HG03558 (cell line): ENCODE results near the gene MOB3A.

Experiments used
- ATAC-seq: cut with Tn5 transposase; IDR thresholded peaks from one replicate; pipeline ENCODE4 v1.9.1; 2021; ENCODE audit warnings: moderate number of reproducible peaks; ENCODE audit not compliant: unreplicated experiment; ENCODE audit errors: extremely low read depth

MOB3A gene

GRCh38 chr19:2126879-2127518, 30.9 kb upstream of the MOB3A start:
- no peak for ATAC-seq

GRCh38 chr19:2123682-2124387, 27.7 kb upstream of the MOB3A start:
- no peak for ATAC-seq

- no peak for ATAC-seq
Measured at GRCh38 chr19:2122982-2123381, 26.9 kb upstream of the MOB3A start.

DNA sequence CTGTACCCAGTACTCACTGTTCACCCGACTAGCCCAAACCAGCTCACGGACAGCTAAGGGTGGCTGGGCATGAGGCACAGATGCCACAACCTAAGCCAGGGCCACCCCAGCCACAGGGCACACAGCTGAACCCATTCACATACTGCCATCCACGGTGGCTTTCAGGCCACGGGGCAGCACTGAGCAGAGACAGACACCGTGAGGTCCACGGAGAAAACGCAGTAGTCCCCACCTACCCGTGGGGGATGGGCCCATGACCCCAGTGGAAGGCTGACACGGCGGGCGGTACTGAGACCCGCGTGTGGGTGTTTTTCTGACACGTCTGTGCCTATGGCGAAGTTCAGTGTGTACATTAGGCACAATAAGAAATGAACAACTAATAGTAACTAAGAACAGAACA, 26.1 kb upstream of the MOB3A start:
- no peak for ATAC-seq

GRCh38 chr19:2121416-2122051, 25.4 kb upstream of the MOB3A start:
- no peak for ATAC-seq

GRCh38 chr19:2120821-2121220, 24.7 kb upstream of the MOB3A start:
- no peak for ATAC-seq

- no peak for ATAC-seq
Measured at GRCh38 chr19:2119921-2120785, 24.0 kb upstream of the MOB3A start.

DNA sequence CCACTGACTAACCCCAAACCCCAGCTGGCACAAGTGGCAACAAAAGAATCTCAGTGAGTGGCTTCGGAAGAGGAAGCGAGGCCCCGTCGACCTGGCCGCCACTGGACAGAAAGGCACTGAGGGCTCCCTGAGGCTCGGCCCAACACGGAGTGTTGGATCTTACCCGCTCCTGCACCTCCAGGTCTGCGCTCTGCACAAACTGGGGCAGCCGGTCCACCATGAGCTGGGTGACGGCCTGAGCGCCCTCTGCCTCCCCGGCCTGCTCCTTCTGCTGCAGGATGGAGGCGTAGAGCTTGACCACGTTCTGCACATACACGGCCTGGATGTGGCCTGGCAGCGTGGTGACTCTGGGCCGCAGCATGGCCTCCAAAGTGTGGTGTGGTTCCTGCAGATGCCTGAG, 22.3 kb upstream of the MOB3A start:
- ATAC-seq = no peak

GRCh38 chr19:2117215-2117960, 21.3 kb upstream of the MOB3A start:
- ATAC-seq = no peak

- no peak for ATAC-seq
Measured at GRCh38 chr19:2116507-2116906, 20.4 kb upstream of the MOB3A start.

DNA sequence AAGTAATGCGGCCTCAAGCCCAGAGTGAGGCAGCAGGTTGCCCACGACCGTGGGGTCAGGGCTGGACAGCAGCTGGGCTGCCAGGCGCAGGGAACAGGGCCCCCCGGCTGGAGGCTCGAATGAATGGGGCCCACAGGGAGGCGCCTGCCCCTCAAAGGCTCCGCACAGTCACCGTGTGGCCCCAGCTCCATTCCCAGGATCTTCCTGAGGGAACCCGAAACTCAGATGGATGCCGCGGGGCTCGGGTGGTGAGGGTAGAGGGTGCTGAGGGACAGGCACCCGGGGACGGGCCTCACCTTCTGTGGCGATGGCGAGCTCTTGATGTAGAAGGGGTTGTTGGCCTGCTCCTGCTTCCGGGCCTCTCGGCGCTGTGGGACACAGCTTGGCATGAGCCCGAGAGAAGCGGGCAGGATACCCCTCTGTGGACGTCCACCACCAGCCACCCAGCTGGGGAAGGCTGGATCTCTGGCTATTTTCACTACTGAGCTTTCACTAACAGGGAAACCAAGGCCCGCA, 19.8 kb upstream of the MOB3A start:
- no peak for ATAC-seq

- no peak for ATAC-seq
Measured at GRCh38 chr19:2115324-2115723, 19.2 kb upstream of the MOB3A start.

DNA sequence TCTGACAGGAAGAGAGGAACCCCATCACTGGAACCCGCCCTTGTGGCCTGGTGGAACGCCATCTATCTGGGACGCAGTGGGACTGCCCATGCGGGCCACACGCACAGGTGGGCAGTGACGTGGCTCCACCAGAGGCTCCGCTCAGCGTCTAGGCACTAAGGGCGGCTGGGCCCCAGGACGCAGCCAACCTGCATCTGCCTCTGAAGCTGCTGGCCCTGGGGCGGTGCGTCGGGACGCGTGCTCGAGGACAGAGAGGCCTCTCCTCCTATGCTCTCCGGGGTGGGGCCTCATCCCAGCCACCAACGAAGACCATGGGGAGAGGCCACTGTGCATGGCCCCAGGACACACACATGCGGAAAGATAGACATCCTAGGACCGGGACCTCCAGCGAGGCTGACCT, 18.7 kb upstream of the MOB3A start:
- no peak for ATAC-seq

- no peak for ATAC-seq
Measured at GRCh38 chr19:2114218-2114617, 18.1 kb upstream of the MOB3A start.

- no peak for ATAC-seq
Measured at GRCh38 chr19:2113439-2114211, 17.5 kb upstream of the MOB3A start.

GRCh38 chr19:2112516-2113320, 16.6 kb upstream of the MOB3A start:
- no peak for ATAC-seq

- ATAC-seq = no peak
Measured at GRCh38 chr19:2111886-2112285, 15.8 kb upstream of the MOB3A start.

DNA sequence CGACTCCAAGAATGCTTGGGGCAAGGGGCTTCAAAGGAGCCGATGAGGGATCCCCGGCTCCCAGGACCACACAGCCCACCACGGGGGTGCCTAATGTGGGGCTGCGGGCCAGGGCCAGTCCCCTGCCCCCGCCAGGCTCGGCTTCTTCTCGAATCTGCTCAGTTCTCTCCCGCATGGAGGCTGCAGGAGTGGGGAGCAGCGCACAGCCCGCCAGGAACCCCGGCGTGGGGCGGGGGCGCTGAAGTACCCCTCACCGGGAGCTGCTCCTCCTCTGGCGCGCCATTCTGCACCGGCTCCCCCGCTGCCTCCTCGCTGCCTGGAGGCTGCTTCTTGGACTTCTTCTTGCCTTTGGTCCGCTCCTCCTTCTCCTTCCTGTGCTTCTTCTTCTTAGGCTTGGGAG, 15.3 kb upstream of the MOB3A start:
- ATAC-seq = no peak
